ENCODE measurements around the gene DIAPH3.

The DIAPH3 gene

DNA sequence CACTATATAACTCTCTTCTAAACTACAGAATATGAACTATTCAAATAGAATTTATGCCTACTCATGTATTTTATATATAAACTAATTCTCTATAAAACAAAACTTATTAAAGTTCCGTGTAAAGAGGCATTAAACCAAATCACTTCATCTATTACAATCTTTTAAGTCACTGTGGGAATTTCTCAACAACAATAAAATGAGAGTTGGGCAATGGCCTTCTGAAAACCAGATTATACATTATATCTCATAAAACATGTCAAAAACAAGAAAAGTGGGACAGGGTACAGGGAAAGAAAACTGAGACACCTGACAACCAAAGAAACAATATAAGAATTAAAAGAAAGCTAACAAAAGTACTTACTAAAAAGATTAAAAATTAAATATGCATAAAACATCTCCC lies 145.2 kb downstream of the DIAPH3 start:
- no peak for DNase-seq

- peak; percentile 49 for DNase-seq
These were observed 147.5 kb downstream of the DIAPH3 start for GRCh38 chr13:60016229-60016628.

DNA sequence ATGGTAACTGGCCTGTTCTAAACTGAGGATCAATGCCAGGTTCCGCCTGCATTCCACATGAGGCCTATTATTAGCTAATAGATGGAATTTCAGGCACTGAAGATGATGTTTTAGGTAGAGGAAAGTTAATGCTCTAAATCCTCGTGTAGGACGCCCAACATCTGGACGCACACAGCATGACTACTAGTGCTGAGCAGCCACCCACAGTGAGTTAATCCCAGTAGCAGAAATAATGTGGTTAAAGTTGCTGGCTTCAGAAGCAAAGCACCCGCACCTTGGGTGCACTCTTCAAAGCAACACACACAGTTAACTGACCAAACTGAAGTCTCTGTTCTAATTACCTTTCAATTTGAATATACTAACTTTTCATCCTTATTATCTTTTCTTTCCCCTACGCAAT lies 150.6 kb downstream of the DIAPH3 start:
- DNase-seq: no peak

DNA sequence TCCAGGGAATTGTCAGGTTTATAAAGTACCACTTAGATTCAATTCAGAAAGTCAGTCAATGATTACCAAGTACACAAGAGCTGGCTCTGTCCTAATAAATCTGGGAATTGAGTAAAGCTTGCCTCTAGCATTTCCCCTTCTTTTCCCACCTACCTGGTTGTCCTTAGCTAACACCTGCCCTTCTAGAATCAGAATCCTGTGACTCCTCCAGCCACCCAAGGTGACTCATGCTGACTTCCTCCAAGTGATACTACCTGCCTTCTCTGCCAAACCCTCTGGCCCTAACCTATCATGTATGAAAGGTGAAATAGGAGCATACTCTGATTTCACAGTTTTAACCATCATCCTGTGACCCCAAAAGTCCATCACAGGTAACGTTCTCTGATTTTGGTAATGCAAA lies 151.2 kb downstream of the DIAPH3 start:
- DNase-seq: peak; percentile 73

- peak; percentile 98 for DNase-seq
These were observed 154.2 kb downstream of the DIAPH3 start for GRCh38 chr13:60009300-60010253.

- no peak for DNase-seq
These were observed 161.8 kb downstream of the DIAPH3 start for GRCh38 chr13:60001889-60002288.

GRCh38 chr13:60000976-60001375 lies 162.8 kb downstream of the DIAPH3 start:
- DNase-seq: no peak

DNA sequence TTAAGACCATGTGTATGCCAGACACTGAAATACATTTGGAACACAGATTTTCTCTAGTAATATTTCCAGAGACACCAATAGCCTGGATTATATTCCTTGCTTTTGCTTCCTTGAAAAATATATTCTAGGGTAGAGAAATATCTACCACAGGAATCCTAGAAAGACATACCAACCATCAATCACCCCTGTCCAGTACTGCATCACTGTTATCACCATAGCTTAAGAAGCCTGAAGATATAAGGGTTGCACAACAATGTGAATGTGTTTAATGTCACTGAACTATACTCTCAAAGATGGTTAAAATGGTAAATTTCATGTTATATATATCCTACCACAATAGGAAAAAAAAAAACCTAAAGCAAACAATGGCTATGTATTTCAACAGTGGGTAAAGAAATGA lies 163.6 kb downstream of the DIAPH3 start:
- no peak for DNase-seq

DNA sequence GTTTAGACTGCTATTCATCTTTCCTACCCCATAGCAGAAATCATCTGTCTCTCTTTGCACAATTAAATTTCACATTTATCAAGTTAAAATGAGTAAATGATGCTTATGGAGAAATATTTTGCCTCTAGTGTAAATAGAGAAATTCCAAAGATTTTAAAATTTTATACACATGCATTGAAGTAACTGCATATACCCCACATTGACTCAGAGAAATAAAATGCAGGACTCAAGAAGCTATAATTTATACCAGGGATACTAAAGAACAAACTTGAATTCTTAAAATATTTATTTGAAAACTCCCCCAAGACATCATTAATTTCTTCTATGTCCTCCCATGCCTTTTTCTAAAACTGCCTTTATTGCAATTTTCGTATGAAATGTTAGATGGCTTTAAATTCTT lies 165.8 kb downstream of the DIAPH3 start:
- DNase-seq: no peak

DNA sequence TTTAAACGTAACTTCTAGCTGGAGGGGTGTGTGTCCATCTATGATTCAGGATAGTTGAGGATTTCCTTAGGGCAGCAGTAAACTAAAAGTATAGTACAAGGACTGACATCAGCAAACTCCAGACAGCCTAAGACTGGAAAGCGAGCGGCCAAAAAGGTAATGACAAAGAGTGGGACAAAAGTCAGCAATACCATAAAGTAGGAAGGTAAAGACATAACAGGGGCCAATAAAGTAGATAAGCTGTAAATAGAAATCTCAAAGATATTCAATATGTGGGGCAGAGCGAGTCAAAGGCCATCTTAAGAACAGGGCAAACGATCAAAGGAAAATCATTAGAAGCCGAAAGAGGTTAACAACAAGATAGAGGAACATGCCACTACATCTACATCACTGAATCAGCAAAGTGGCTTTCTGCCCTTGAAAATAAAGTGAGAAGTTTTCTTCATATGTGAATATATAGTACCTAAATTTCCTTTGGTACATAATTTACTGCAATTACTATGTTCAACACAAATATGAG lies 167.2 kb downstream of the DIAPH3 start:
- no peak for DNase-seq

GRCh38 chr13:59991395-59991794 lies 172.3 kb downstream of the DIAPH3 start:
- DNase-seq: no peak

- DNase-seq: no peak
These were observed 180.9 kb downstream of the DIAPH3 start for GRCh38 chr13:59982631-59983382.

DNA sequence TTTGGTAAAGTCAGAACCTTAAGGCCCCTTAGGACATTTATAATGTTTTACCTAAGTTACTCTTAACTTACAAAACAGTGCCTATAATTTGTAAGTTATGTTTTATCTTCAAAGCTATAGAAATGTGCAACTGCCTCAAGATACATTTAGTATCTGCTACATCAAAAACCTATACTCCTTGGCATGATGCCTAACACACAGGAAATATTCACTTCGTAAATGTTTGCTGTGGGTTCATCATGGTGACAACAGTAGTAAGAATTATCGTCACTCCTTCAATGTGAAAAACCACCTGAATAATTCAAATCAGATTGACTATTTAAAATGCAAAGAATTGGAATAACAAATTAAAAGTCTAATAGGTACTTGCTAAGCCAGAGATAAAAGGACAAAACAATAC lies 184.1 kb downstream of the DIAPH3 start:
- DNase-seq: peak; percentile 17

DNA sequence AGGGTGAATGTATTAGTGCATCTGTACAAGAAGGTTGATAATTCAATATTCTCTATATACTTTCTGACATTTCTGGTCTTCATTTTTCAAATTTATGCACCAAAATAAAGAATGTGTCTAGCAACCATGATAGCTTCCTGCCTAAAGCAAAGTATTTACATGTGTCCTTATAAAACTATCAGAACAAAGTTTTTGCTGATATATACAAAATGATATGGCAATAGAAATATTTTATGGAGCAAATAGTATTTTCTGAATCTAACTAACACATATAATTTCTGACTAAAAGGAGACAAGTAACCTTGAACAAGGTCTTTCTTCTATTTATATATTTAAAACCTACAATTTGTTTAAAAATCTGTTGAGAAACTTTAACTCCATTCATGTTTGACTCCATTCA lies 184.9 kb downstream of the DIAPH3 start:
- no peak for DNase-seq

DNA sequence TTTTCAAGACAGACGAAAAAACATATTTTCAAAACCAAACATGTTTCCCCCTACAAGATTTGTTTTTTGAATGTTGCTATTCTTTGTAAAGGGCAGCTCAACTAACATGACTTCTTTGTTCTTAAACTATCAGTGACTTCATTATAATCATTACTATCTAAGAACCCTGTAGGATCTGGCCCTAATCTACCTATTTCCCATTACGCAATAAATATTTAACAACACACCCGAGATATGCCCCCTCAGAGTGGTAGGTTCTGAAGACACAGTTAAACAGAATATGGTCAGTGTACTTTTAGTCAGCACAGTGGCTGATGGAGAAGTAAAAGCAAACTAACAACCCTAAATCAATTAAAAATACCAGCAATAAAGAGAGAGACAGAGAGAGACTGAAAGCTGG lies 186.9 kb downstream of the DIAPH3 start:
- no peak for DNase-seq

DNA sequence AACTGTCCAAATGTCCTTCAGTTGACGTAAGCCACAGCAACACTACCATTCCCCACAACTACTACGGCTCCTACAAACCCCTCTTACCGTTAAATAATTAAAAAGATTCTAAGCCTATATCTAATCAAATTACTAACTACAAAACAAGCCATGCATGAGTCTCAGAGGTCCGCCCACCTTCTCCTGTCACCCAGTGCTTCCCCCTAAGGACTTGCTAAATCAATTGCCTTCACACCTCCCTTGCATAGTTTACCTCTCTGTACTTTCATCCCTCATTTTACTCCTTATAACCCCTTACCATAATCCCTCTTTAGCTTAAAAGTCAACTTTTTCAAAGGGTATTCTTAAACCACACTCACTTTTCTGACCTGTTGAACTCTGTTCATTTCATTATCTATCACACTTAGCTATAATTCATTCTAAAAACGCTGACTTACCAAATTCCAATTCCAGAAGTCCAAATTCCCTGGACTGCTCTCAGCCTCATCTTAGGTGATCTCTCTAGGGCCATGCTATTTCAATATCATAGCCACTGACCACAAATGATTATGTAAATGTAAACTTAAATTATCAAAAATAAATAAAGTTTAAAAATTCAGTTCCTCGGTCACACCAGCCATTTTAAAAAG lies 187.8 kb downstream of the DIAPH3 start:
- no peak for DNase-seq

DNA sequence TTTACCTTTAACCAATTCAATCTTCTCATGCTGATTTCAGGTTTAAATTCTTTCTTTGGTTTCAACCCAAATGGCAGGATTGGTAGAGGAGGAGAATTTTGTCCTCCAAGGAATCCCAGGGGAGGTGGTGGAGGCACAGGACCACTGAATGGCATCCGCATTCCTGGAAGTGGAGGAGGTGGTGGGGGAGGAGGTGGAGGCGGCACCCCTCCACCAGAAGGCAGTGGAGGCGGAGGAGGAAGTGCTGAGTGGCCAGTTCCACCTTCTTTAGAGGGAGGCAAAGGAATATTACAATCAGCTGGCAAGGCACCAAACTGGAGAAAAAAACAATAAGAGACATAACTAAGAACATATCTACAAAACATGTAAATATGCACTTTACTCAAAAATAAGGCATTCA lies 192.9 kb downstream of the DIAPH3 start:
- DNase-seq: no peak

- DNase-seq: no peak
These were observed 199.9 kb downstream of the DIAPH3 start for GRCh38 chr13:59963827-59964226.

- DNase-seq: peak; percentile 38
These were observed 200.3 kb downstream of the DIAPH3 start for GRCh38 chr13:59963383-59963782.

DNA sequence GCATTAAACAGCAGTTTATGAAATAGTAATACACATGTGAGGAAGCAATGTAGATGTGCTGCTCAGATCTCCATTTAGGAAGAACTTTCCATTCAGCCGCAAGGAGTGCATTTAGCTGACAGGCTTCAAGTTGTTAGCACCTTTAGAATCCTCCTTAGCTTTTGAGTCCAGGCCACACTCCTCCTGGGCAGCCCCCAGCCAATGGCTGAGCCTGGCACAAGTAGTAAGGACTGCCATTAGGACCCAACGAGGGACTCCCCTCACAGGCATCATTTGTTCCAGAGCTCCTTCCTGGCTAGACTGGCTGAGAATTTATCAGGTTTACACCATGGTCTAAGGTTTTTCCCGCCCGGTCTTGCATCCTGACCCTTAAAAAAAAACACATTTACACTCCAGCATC lies 201.4 kb downstream of the DIAPH3 start:
- DNase-seq: no peak

- DNase-seq: no peak
These were observed 203.0 kb downstream of the DIAPH3 start for GRCh38 chr13:59960683-59961082.

DNA sequence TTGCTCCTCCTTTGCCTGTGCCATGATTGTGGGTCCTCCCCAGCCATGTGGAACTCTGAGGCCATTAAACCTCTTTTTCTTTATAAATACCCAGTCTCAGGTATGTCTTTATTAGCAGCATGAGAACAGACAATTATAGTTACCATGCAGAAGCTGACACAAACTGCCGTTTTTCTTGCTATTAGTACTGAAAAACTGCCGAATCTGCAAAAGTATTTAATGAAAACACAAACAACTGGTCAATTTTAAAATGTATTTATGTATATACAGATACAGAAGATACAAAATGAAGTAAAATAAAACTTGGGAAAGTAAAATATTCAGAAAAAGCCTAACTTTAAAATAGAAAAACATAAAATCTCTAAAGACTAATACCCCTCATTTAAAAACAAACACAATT lies 206.3 kb downstream of the DIAPH3 start:
- DNase-seq: no peak

- no peak for DNase-seq
These were observed 209.1 kb downstream of the DIAPH3 start for GRCh38 chr13:59954601-59955000.

Measured in NCI-H69 (cell line).